NCI-H226 (cell line): Measurements from ENCODE around the gene FARS2.

Experiments used
- DNase-seq: peaks from one replicate; pipeline ENCODE4 v3.0.0-alpha.2; 2015

The FARS2 gene

DNA sequence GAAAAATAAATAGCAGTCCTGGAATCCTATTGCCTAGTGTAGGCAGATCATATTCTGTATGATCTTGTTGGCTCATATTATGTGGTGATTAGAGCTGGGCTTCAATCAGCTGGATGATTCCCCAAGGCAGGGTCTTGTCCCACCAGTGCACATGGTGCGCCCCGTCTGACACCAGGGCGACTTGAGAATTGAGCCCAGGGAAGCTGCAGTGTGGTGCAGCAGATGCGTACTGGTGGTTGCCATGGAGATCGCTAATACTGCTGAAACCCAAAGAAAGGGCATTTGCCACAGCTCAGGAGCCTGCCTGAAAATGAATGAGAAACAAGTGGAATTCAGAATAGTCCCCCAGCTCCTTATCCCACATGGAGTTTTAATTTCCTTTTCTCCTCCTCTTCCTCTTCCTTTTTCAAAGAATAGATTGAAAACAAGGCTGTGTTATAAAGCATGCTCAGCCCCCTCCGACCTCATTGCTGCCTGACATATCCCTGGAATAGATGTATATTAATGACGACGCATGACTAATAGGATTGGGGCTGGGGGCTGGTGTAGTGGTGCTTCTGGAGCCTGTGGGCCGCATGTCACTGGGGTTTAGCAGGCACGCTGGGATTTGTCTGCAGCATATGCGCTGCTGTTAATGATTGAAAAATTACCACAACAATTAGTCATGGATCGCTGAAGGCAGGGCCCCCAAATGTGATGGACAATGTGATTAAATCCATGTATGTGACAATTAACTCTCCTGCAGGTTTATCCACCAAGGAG lies 210.5 kb downstream of the FARS2 start:
- no peak for DNase-seq

DNA sequence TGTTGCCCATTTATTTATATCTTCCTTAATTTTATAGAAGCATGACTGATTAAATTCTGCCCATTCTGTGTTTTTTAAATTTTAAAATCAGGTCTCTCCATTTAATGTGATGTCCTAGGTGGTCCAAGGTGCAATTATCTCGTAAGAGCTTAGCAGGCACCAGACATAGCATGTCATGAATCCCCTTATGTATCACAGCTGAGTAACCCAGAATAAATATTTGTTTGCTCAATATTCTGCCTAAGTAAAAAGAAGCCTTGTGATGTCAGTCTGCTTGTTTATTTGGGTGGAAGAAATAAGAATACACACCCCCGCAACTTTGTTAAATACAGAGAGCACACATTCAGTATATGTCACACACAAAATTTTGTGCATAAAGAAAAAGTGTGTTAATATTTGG lies 211.3 kb downstream of the FARS2 start:
- no peak for DNase-seq

DNA sequence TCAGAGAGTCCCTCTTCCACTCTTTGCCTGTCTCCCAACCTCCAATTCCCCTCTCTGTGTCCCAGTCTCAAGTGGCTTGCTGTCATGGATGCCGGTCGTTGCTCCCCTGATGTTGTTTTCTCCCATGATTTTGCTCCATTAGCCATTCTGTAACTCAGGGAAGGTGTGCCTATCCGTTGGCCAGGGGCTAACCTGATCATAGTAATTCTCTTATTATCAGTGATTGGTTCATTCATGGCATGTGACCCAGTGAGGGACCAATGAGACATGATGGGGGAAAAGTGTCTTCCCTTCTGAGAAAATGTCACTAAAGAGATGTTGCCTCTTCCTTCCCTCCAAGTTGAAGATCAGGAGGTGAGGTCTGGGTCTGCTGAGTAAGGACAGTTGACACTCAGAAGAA lies 214.5 kb downstream of the FARS2 start:
- no peak for DNase-seq

DNA sequence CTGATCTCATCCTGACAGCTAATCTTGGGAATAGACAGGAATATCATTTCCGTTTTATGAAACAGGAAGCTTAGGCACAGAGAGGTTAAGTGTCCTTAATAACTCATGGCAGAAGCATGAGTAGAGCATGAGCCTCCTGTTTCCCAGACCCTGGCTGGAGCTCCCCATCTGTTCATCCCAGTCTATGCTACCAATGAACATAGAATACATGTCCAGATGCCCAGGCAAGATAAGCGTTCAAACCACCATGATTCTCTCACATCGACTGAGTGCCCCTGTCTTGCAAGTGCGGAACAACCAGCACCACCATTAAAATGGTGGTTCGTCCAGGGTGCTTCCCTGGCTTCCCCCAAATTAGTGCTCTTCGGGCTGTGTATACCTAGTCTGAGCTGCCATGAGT lies 217.1 kb downstream of the FARS2 start:
- no peak for DNase-seq

DNA sequence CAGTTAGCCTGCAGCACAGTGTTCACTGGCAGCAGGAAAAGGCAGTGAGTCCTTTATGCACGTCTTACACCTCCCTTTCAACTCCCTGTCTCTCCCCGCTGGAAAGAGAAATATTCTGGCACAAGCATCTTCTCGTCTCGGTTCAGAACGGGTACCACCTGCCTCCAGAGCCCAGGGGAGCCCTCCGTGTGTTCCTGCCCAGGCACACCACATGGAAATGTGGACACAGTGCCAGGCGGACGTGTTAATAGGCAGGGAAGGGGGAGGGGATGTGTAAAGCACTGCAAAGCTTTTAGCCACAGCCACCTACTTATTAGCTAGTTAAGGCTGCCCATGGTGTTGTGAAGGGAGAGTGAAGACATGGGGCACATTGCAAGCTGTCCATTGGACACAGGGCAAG lies 219.7 kb downstream of the FARS2 start:
- DNase-seq, result no peak

DNA sequence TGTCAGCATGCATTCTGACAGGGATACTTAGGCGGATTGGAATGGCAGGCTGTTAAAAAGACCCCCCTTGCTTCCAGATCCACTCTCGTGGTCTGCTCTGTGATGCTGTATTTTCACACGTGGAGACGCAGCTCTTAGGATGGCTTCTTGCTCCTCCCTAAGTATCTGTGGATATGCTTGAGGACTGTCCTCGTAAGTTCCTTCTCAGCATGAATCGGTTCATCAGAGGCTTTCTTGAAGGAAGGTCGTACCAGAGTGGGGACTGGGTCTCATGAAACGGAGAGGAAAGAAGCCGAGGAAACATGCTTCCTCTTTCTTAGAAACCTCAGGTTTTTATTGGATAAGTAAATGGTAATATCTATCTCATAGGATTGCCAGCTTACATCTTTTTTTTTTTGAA lies 220.4 kb downstream of the FARS2 start:
- no peak for DNase-seq

DNA sequence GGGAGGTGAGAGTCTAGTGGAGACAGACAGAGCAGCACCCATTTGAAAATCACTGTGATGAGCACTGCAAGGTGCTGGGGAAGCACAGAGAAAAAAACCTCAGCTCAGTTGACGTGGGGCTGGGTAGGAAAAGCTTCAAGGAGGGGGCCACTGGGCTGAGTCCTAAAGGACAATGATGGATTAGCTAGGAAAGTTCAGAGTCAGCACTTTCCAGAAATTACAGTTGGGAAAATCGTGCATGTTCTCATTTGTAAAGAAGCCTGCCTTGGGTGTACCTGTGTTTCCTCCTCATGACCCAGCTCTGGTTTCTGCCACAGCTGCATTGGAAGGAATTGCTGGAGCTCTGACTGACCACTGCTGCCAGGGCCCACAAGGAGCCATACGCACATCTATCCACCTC lies 221.3 kb downstream of the FARS2 start:
- no peak for DNase-seq

DNA sequence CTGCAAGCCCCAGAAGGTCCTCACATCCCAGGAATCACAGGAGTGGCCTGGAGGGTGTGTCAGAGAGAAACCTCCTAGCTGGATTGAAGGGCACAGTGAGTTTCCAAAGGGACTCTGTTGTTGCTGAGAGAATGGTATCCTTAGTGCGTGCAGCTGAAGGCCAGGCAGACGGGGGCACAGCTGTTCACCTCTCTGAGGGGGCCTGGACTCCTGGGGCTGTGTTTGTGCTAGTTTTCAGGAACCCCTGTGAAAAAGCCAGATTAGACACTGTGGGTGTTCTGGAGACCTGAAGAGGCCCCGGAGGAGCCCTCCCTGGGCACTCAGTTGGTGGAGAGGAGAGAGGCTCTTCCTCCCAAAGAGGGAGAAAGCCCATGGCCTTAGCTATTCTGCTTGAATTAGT lies 223.4 kb downstream of the FARS2 start:
- no peak for DNase-seq

DNA sequence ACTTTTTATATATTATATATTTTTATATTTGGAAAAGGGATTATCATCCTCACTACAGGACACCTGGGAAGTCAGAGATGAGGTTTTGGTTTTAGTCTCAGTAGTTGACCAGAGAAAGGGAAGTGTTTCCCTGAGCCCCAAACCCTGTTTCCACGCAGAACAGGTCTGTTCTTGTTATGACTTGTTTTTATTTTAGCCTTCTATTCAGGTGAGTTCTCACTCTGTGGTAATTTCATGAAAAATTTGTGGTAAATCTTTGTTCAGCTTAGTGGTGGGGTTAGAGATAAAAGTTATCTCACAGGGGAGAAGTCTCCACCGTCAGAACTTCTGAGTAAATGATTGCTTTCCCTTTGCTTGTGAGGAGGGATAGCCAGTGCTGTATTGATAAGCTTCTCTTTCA lies 224.9 kb downstream of the FARS2 start:
- no peak for DNase-seq

DNA sequence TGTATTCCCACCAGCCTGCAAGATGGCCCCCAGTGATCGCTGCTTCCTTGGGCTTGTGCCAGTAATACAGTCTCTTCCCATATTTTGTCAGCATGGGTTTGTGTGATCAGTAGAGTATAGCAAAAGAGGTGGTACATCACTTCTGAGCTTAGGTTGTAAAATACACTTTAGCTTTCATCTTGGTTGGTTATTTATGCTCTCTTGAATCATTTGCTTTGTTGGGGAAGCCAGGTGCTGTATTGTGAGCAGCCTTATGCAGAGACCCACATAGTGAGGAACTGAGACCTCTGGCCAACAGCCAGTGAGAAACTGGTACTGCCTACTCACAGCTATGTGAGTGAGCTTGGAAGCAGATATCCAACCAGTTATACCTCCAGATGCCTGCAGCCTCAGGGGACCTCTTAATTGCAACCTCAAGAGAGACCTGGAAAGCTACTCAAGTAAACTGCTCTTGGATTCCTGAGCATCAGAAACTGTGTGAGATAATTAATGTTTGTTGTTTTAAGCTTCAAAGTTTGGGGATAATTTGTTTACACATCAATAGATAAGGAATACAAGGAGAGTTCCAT lies 229.3 kb downstream of the FARS2 start:
- no peak for DNase-seq

DNA sequence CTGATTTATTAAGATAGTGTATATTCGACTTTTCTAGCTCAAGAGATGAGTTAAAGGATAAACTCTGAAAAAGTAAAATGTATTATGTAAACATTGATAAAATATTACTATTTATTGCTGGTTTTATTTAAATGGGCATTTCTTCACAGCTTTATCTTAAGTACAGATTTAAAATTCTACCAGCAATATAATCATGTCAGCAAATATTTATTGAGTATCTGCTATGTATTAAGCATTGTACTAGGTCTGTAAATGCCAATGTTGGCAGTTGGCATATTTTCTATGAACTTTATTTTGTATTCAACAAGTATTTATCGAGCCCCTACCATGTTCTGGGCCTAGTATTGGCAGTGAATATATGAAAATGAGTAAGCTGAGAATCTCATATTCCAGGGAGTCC lies 231.0 kb downstream of the FARS2 start:
- DNase-seq, result no peak

DNA sequence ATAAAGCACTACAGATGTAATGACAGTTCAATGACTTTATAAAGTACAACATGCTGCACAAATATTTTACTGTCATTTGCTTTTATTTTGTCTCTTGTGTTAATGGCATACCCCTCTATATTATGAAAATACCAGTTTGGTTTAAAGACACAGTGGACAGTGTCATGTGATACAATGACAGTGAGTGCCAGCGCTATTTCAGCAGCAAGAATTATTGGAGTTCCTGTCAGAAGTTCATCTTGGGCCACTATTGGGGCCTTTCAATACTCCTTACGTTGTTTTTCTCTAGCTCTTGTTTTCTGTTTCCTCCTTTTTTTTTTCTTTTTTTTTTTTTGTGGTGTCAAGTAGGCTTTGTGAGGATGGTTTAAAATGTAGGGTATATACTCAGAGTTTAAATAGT lies 232.5 kb downstream of the FARS2 start:
- DNase-seq, result no peak

DNA sequence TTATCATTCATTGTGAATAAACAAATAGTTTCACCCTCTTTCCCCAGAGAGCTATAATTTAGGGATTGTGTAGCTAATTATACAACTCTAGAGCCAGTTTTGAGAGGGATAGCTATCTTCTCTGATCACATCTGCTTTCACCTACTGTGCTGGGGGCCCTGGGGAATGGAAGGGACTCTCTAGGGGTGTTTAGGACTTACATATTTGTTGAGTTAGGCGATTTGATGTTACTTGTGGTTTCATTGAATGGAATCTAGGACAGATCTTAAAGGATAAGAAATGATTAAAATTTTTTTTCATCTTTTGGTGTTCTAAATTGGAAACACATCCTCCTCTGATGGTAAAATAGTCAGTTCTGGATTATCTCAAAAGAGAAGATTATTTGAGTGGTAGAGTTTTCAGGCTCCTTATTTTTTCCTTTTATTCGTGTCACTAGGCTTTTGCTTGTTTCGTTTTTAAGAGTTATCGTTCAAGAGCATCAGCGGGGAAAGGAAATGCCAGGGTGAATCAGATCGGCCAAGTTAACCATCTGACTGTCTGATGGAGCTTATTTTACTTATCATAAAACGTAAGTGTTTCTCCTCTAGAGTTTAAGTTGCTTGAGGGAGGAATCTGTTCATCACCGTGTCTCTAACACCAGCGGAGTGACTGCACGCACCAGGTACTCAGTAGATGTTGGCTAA lies 236.7 kb downstream of the FARS2 start:
- DNase-seq, result no peak

DNA sequence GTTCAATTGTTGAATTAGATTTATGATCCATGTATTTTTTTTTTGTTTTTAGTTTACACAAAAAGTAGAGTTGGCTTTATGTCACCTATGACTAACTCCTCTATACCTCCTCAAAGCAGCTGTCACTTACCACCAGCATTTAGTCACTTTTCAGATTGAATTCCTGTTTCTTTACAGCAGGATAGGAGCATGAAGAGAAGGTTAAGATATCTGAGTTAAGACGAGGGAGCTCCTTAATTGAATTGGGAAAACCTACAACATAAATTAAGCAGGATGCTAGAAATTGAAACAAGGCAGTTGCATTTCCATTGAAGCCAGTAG lies 237.2 kb downstream of the FARS2 start:
- no peak for DNase-seq

DNA sequence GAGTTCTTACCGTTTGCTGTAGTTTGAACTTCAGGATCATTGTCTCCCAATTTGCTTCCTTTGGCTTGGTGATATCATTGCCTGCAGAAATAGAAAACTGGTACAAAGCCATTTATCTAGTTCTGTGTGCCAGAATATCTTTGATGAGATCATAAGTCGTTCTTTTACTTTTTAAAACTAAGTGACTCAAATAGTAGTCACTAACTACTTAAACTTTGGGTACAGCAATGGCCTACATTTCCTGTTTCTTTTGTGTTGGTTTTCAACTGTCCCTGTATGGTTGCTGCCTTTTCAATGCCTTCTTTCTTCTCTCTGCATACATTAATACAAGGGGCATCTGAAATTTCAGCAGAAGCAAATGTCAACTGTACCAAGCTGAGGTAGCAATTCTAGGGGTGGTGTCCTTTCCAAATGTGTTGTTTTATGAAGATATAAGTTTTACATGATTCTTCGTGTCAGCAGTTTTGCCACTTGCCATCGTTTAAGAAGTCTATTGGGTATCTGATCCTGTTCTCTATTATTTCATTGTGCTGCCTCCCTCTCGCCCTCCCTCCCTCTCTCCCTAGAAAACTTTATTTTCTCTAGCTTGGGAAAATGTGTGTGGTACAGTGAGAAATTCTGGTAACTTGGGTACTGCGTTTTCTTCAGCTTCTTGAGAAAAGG lies 238.5 kb downstream of the FARS2 start:
- DNase-seq, result no peak

DNA sequence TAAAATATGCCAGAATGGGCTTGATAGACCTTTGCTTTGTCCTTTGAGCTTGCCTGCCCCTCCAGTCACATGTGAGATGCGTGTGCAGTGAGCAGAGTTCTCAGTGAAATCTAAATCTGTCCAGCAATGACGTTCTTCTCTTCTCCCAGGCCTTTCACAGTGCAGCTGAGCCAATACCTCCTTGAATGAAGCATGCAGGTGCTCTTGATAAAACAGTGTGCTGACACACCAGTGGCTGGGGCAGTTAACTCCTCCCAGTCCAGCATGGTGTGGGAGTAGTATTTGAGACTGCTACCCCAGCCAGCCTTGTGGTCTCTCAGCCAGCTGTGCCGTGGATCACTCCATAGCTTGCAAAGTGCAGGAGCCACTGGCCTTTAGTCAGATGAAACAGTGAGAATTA lies 240.5 kb downstream of the FARS2 start:
- DNase-seq, result no peak

DNA sequence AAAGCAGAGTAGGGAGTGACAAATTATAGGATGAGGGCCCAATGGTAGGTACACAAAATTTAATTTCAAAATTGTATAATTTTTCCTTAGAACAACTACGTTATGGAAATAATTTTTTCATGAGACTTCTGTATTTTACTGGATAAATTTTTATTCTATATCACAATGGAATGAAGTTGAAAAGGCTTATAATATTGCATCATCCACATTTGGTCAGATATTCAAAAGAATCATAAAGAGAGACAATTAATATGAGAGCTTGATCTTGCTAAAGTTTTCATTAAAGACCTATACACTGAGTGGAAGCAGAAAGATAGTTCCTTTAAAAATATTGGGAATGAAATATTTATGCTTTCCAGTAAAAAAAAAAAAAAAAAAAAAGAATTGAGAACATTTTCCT lies 242.8 kb downstream of the FARS2 start:
- DNase-seq, result no peak

DNA sequence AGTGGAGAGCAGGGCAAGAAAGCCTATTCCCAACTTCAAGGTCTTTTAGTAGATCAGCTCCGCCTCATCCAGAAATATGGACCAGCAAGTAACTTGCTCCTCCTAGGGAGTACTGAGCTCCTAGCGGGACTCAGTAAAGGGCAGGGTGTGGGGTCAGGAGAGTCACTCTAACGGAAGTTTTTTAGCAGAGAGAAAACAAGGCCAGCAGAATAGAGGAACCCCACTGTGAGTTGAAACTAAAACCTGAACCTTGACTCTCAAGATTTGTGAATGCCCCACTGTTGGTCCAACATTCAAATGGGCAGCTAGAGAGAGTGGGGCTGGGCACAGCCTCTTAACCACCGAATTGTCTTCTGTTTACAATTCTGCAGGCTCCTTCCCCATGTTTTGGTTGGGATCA lies 244.8 kb downstream of the FARS2 start:
- no peak for DNase-seq

DNA sequence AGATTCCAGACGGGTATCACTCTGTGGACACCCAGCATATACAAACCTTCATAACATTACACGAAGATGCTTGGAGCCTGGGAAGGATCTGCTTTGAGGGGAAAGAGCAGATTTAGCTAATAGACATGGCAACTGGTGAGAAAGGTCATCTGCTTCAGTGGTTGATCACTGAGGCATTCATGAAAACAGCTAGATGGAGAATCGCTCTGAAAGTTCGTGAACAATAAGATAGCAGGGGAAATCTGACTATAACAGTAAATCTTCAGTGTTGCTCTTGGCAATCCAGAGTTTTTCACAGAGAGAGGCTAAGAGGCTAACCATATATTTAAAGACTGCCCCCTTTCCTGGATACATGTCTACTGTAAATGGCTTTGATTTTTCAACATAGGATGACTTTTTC lies 245.3 kb downstream of the FARS2 start:
- DNase-seq, result no peak

DNA sequence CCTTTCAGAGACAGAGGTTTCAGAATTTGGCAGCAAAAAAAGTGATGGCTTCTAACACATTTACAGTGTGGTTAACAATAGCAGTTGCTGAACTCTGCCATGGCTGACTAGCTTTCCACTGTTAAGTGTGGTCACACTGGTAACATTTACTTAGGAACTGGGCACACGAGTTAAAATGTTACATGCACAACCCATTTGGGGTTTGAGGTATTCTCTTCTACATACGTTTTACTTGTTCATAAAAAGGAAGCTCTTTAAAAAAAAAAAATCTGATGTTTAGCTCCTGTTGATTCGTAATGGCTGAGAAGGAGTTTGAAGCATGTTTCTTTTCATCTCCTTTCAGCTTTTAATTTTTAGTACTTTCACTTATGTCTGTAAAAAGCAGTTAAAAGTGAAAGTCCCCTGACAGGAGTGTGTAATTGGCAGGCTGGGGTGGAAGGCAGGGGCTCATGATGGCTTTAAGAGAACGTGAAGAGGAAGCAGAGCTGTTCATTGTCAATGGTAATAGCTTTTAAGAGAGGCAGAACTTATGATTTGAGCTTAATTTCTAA lies 245.9 kb downstream of the FARS2 start:
- DNase-seq, result no peak

DNA sequence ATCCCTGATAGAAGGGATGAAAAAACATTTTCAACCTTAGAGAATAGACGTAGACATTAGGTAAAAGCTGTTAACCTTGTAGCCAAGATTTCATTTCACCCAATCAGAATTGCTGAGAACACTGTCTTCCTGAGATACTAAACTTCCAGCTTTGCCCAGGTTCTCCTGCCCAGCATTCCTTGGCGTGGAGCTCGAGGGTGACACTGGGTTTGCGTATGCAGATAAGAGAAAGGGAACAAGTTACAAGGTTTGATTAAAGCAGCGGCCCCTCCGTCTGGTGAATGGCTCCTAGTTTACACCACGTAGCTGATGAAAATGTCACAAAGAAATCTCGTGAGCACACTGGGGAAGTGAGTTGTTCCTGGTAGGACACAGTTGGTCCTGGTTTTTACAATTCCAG lies 247.8 kb downstream of the FARS2 start:
- DNase-seq, result no peak

DNA sequence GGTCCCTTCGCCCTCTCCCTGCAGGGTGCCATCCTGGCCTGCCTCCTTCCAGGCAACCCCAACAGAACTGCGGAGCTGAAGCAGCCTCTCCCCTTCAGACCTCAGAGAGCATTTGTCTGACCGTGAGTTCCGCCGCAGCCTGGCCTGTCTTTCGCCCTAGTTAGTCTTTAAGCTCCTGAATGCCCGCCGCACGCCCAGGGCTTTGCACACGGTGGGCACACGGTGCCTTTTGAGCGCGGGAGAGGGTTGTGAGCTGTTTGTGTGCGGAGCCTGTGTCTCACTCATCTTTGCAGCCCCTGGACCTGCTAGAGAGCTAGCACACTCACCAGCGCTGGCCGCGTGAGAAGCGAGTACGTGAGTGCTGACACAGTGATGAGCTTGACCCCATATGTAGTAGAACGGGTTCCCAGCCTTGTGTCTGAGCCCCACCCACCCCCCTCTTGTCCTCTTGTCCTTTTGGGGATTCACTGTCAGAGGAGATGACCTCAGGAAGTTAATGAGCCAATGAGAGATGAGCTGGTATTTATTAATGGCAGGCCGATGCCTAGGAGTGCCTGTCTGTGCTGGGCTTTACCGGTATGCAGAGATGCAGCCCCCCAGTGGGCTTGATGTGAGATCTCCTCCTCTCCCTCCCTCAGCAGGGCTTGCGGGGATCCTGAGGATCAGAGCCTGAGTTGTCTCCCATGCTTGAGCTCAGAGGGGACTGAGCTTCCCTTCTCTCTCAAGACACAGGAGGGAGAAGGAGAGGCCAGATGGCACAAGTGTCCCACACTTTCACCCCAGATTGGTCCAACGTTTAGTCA lies 249.2 kb downstream of the FARS2 start:
- no peak for DNase-seq

DNA sequence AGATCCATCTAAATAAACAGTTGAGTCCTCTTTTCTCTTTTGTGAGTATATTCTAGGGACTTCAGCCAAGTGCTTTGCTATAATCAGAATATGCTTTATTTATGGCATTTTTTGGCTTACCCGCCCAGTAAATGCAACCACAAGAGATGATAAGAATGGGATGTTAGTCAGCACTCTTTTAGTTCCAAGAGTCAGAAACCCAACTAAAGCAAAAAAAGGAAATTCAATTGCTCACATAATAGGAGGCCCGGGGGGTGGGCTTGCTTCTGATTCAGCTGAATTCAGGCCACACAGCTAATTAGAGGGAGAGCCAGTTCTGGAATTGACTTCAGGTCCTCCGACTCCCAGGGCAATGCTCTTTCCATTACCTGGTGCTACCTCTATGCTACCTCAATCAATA lies 250.6 kb downstream of the FARS2 start:
- DNase-seq, result peak; percentile 72
